ENCODE results near the gene ELMO1. TPM values are rescaled to one million over a fixed set of nuclear protein-coding genes. Genes with fewer than 3 reads are reported as not detected.

Gene ELMO1
- polyA plus RNA-seq, 2 of the 4 experiments (the other 2 are of a cell fraction): 2.3 to 6.1 TPM

DNA sequence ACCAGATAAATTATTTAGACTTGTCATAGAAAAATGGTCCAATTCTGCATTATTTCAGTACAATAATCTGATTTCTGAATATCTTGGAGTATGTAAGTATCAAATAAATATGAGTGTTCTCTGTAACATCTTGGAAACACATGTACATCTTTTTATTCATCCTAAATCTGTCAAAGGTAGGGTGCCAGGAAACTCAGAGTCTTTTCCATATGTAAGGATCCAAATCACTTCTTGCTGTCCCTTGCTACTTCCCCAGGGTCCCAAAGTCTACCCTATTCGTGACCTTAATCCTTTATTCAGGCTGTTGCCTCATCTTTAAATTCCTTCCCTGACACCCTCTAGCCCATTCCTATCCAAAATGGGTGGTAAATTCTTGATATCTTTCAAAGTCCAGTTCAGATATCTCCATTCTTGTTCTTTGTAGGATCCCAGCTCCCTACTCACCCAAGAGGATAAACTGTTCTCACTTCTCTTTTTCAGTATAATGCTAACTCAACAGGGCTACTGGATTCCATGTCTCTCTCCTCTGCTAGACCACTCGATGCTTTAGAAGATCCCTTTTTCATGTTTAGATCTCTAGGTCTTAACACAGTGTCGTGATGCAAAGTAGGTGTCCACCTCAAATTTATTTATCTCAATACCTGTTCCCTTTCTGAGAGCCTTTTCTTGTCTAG, 493.1 kb downstream of the ELMO1 start:
- H3K4me1 ChIP-seq: no peaks in the 10 kb centered on the region
- FAIRE-seq (no peak), ATAC-seq (no peak), DNase-seq (ENCODE audit: low read depth in 1 of 2, low spot score in 1 of 2) (no peak)
- ChIA-PET POLR2A (no interaction called here), CTCF (interaction anchor here (0.6 to 1.5 kb wide), 2 partner anchors 12 to 1303 kb away, joined by 3 to 9 read pairs; no protein-coding TSS in a partner anchor)
- no peak overlapping the region for H3K4me2 ChIP-seq
- H3K27ac ChIP-seq: no peak overlapping the region
- TF ChIP-seq KDM1A (IDR thresholded peaks at IDR 0.05; ENCODE audit: low read depth) (no peak), CTCF (IDR thresholded peaks at IDR 0.05) (no peak), CEBPB (IDR thresholded peaks at IDR 0.05) (no peak), FOSB (CRISPR knock-in tag; IDR thresholded peaks at IDR 0.05) (no peak), EHF (CRISPR knock-in tag; IDR thresholded peaks at IDR 0.05) (no peak), PHF8 (IDR thresholded peaks at IDR 0.05; ENCODE audit: borderline replicate concordance, low read depth) (no peak), ZSCAN20 (CRISPR knock-in tag; IDR thresholded peaks at IDR 0.05) (no peak), ESRRA (IDR thresholded peaks at IDR 0.05; ENCODE audit: borderline replicate concordance, low read length) (no peak), JUNB (IDR thresholded peaks at IDR 0.05) (no peak), HDAC2 (IDR thresholded peaks at IDR 0.05) (no peak), SREBF2 (IDR thresholded peaks at IDR 0.05) (no peak), NR3C1 (IDR thresholded peaks at IDR 0.05) (no peak), HES2 (IDR thresholded peaks at IDR 0.05) (no peak), RAD21 (conservative IDR thresholded peaks at IDR 0.05 in 1 of 2, IDR thresholded peaks at IDR 0.05 in 1 of 2) (no peak)
- TF ChIP-seq, protein P1, sequence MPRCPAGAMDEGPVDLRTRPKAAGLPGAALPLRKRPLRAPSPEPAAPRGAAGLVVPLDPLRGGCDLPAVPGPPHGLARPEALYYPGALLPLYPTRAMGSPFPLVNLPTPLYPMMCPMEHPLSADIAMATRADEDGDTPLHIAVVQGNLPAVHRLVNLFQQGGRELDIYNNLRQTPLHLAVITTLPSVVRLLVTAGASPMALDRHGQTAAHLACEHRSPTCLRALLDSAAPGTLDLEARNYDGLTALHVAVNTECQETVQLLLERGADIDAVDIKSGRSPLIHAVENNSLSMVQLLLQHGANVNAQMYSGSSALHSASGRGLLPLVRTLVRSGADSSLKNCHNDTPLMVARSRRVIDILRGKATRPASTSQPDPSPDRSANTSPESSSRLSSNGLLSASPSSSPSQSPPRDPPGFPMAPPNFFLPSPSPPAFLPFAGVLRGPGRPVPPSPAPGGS (IDR thresholded peaks at IDR 0.05): no peak
- TF ChIP-seq, protein P2, sequence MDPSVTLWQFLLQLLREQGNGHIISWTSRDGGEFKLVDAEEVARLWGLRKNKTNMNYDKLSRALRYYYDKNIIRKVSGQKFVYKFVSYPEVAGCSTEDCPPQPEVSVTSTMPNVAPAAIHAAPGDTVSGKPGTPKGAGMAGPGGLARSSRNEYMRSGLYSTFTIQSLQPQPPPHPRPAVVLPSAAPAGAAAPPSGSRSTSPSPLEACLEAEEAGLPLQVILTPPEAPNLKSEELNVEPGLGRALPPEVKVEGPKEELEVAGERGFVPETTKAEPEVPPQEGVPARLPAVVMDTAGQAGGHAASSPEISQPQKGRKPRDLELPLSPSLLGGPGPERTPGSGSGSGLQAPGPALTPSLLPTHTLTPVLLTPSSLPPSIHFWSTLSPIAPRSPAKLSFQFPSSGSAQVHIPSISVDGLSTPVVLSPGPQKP (IDR thresholded peaks at IDR 0.05; ENCODE audit: low read depth, low read length): no peak
- TF ChIP-seq, protein P3, sequence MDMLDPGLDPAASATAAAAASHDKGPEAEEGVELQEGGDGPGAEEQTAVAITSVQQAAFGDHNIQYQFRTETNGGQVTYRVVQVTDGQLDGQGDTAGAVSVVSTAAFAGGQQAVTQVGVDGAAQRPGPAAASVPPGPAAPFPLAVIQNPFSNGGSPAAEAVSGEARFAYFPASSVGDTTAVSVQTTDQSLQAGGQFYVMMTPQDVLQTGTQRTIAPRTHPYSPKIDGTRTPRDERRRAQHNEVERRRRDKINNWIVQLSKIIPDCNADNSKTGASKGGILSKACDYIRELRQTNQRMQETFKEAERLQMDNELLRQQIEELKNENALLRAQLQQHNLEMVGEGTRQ (IDR thresholded peaks at IDR 0.05): no peak
- H3K4me3 ChIP-seq: no peak overlapping the region
- 14% methylated on average over 3 of the region's 3 CpGs for WGBS (ENCODE audit: missing lambda C conversion rate)
- no peaks in the 10 kb centered on the region for H3K9me3 ChIP-seq

- FAIRE-seq (no peak), DNase-seq (ENCODE audit: low read depth in 1 of 2, low spot score in 1 of 2) (no peak), ATAC-seq (no peak)
- Histone ChIP-seq H3K27ac (no peak overlapping the region), H3K4me3 (no peak overlapping the region), H3K4me1 (peaks cover 13% of the 10 kb centered on the region; the same call in 2 of the 3 replicates), H3K4me2 (no peak overlapping the region), H3K9me3 (no peaks in the 10 kb centered on the region; the same call in 2 of the 3 replicates)
- TF ChIP-seq HOXB13 (CRISPR knock-in tag; IDR thresholded peaks at IDR 0.05; ENCODE audit: low read depth) (no peak), POLR2A (IDR thresholded peaks at IDR 0.05; ENCODE audit: low read length) (no peak), POLR2AphosphoS2 (conservative IDR thresholded peaks at IDR 0.05; ENCODE audit: low read length) (no peak), ESRRA (IDR thresholded peaks at IDR 0.05; ENCODE audit: borderline replicate concordance, low read length) (no peak), RFX5 (IDR thresholded peaks at IDR 0.05) (no peak), CBX8 (IDR thresholded peaks at IDR 0.05) (no peak), RNF2 (IDR thresholded peaks at IDR 0.05; ENCODE audit: borderline replicate concordance, low read depth) (no peak), HES2 (IDR thresholded peaks at IDR 0.05) (no peak), MAFK (IDR thresholded peaks at IDR 0.05; ENCODE audit: partially characterized antibody) (no peak), HOXA7 (CRISPR knock-in tag; IDR thresholded peaks at IDR 0.05) (no peak), NPAS2 (CRISPR knock-in tag; IDR thresholded peaks at IDR 0.05; ENCODE audit: borderline replicate concordance) (no peak), HDAC2 (IDR thresholded peaks at IDR 0.05) (no peak), FOSL2 (IDR thresholded peaks at IDR 0.05) (no peak), FOSL2 (CRISPR knock-in tag; IDR thresholded peaks at IDR 0.05) (no peak), CBX2 (IDR thresholded peaks at IDR 0.05; ENCODE audit: borderline replicate concordance, low read depth) (no peak), TP53 (CRISPR knock-in tag; IDR thresholded peaks at IDR 0.05) (no peak), CHD2 (IDR thresholded peaks at IDR 0.05; ENCODE audit: low read length, partially characterized antibody) (no peak), RCOR1 (IDR thresholded peaks at IDR 0.05; ENCODE audit: low read depth, low read length) (no peak), NFE2L2 (conservative IDR thresholded peaks at IDR 0.05; ENCODE audit: low read length) (no peak)
- ChIA-PET CTCF (interaction anchor here (1.8 kb wide), 1 partner anchor 16 kb away, joined by 9 read pairs; no protein-coding TSS in a partner anchor), POLR2A (no interaction called here)
- WGBS (ENCODE audit: missing lambda C conversion rate): 59% methylated on average over 3 of the region's 3 CpGs
Observed at GRCh38 chr7:36951257-36951697, 497.4 kb downstream of the ELMO1 start.

Measured in A549 (cell line).